Measurements from ENCODE around the gene P2RY14. TPM values are rescaled to one million over a fixed set of nuclear protein-coding genes. Genes with fewer than 3 reads are reported as not detected.
A peak's percentile ranks its signal among the peaks of the same experiment; 100 is the strongest.

Gene P2RY14
- 8.9 TPM for total RNA-seq (ENCODE audit: insufficient read depth, low replicate concordance)

- no peak for DNase-seq (ENCODE audit: low spot score)
Measured at GRCh38 chr3:151278230-151278629, at the start of gene P2RY14. TSS of gene P2RY14 (minus strand) at chr3:151278542. CDS start at chr3:151214316, 64,226 bp downstream.

GRCh38 chr3:151327571-151328198 lies 49.3 kb upstream of the P2RY14 start:
- DNase-seq (ENCODE audit: low spot score) = peak; percentile 47

GRCh38 chr3:151322511-151322910 lies 44.2 kb upstream of the P2RY14 start:
- DNase-seq (ENCODE audit: low spot score) = no peak

GRCh38 chr3:151321526-151321925 lies 43.2 kb upstream of the P2RY14 start:
- no peak for DNase-seq (ENCODE audit: low spot score)

GRCh38 chr3:151320131-151320530 lies 41.8 kb upstream of the P2RY14 start:
- DNase-seq (ENCODE audit: low spot score) = no peak

GRCh38 chr3:151319628-151320027 lies 41.3 kb upstream of the P2RY14 start:
- no peak for DNase-seq (ENCODE audit: low spot score)

GRCh38 chr3:151318991-151319390 lies 40.6 kb upstream of the P2RY14 start:
- no peak for DNase-seq (ENCODE audit: low spot score)

- peak; percentile 53 for DNase-seq (ENCODE audit: low spot score)
Measured at GRCh38 chr3:151318313-151318712, 40.0 kb upstream of the P2RY14 start.

GRCh38 chr3:151316267-151316991 lies 38.1 kb upstream of the P2RY14 start, which contains the start of gene GPR87:
TSS of gene GPR87 (minus strand) at chr3:151316820. CDS start at chr3:151300100, 16,720 bp downstream.
- DNase-seq (ENCODE audit: low spot score) = peak; percentile 73

GRCh38 chr3:151315846-151316245 lies 37.5 kb upstream of the P2RY14 start:
- peak; percentile 52 for DNase-seq (ENCODE audit: low spot score)

- no peak for DNase-seq (ENCODE audit: low spot score)
Measured at GRCh38 chr3:151315136-151315535, 36.8 kb upstream of the P2RY14 start.

GRCh38 chr3:151314593-151314992 lies 36.3 kb upstream of the P2RY14 start:
- DNase-seq (ENCODE audit: low spot score) = no peak

GRCh38 chr3:151314137-151314536 lies 35.8 kb upstream of the P2RY14 start:
- DNase-seq (ENCODE audit: low spot score) = no peak

- DNase-seq (ENCODE audit: low spot score) = no peak
Measured at GRCh38 chr3:151312972-151313371, 34.6 kb upstream of the P2RY14 start.

GRCh38 chr3:151309566-151309965 lies 31.2 kb upstream of the P2RY14 start:
- DNase-seq (ENCODE audit: low spot score) = no peak

GRCh38 chr3:151307583-151308488 lies 29.5 kb upstream of the P2RY14 start:
- no peak for DNase-seq (ENCODE audit: low spot score)

- DNase-seq (ENCODE audit: low spot score) = no peak
Measured at GRCh38 chr3:151307131-151307530, 28.8 kb upstream of the P2RY14 start.

- no peak for DNase-seq (ENCODE audit: low spot score)
Measured at GRCh38 chr3:151306168-151306810, 27.9 kb upstream of the P2RY14 start.

GRCh38 chr3:151305775-151306151 lies 27.4 kb upstream of the P2RY14 start:
- DNase-seq (ENCODE audit: low spot score) = no peak

- DNase-seq (ENCODE audit: low spot score) = peak; percentile 81
Measured at GRCh38 chr3:151305060-151305774, 26.9 kb upstream of the P2RY14 start.

- DNase-seq (ENCODE audit: low spot score) = no peak
Measured at GRCh38 chr3:151303751-151304150, 25.4 kb upstream of the P2RY14 start.

All from umbilical cord (tissue), 2 donors.